H1 (cell line): ENCODE results near the gene SKOR2. TPM values are rescaled to one million over a fixed set of nuclear protein-coding genes. Genes with fewer than 3 reads are reported as not detected.

ENCODE experiments used
- CTCF ChIA-PET: fragments of 300-600 bp; sonication (Branson Sonifier 250); formaldehyde crosslinking; loops from one replicate; lab custom pipeline; 2021; ENCODE audit not compliant: partially characterized antibody; lab: Charles Lee
- POLR2A ChIA-PET: fragments of 300-600 bp; sonication (Branson Sonifier 250); formaldehyde crosslinking; loops from one replicate; lab custom pipeline; 2021; ENCODE audit warnings: inconsistent platforms; ENCODE audit not compliant: partially characterized antibody; lab: Charles Lee
- DNase-seq, 2 experiments: peaks; one replicate each; pipeline versions ENCODE4 v3.0.0 to v3.0.0-alpha.2; 2010 to 2022; ENCODE audit warnings: low spot score in 2 of 2, low read depth in 1 of 2, mixed read lengths in 1 of 2
- FAIRE-seq: peaks from 2 replicates; lab custom pipeline; 2011; peaks lifted over from hg19 to GRCh38; lab: Jason Lieb, UNC
- H2AFZ ChIP-seq: 2 replicates; pipeline ENCODE4 v1.8.1; 2012; ENCODE audit warnings: low read length, inconsistent platforms
- H2AK5ac ChIP-seq: 2 replicates; pipeline ENCODE4 v1.6.1; 2013; ENCODE audit warnings: low read depth, low read length
- H2BK120ac ChIP-seq: replicated peaks from 2 replicates; pipeline ENCODE3; 2013; ENCODE audit warnings: low read depth, low read length, inconsistent platforms
- H2BK12ac ChIP-seq: 2 replicates; pipeline ENCODE4 v1.6.1; 2013; ENCODE audit warnings: low read depth, low read length
- H2BK15ac ChIP-seq: 2 replicates; pipeline ENCODE4 v1.6.1; 2013; ENCODE audit warnings: low read length
- H2BK20ac ChIP-seq: 2 replicates; pipeline ENCODE4 v1.6.1; 2013; ENCODE audit warnings: low read length
- H2BK5ac ChIP-seq: 2 replicates; pipeline ENCODE4 v1.6.1; 2013; ENCODE audit warnings: low read depth, low read length
- H3K14ac ChIP-seq: 2 replicates; pipeline ENCODE4 v1.6.1; 2013; ENCODE audit warnings: inconsistent platforms; ENCODE audit not compliant: insufficient read length
- H3K18ac ChIP-seq: 2 replicates; pipeline ENCODE4 v1.6.1; 2013; ENCODE audit warnings: low read length; ENCODE audit errors: extremely low read depth
- H3K23ac ChIP-seq: 2 replicates; pipeline ENCODE4 v1.6.1; 2013; ENCODE audit warnings: inconsistent platforms; ENCODE audit not compliant: insufficient read length
- H3K23me2 ChIP-seq: 2 replicates; pipeline ENCODE4 v1.6.1; 2013; ENCODE audit warnings: low read depth, low read length
- H3K27ac ChIP-seq: 2 replicates; pipeline ENCODE4 v1.6.1; 2011; ENCODE audit warnings: low read depth, low read length, inconsistent platforms
- H3K27me3 ChIP-seq, 4 experiments: replicated peaks in 1 of 4; 1 replicate in 1 of 4; 2 replicates in 3 of 4; pipeline versions ENCODE4 v1.6.1 to v1.8.1; 2011 to 2013; ENCODE audit warnings: low read length in 3 of 4, mild to moderate bottlenecking in 3 of 4, inconsistent platforms in 2 of 4, mixed read lengths in 2 of 4, moderate library complexity in 1 of 4; ENCODE audit not compliant: control insufficient read depth in 3 of 4, insufficient read depth in 3 of 4; ENCODE audit errors: extremely low read depth in 1 of 4
- H3K36me3 ChIP-seq, 4 experiments: 2 replicates each; pipeline versions ENCODE4 v1.6.1 to v1.8.1; 2011 to 2013; ENCODE audit warnings: mild to moderate bottlenecking in 4 of 4, low read length in 3 of 4, moderate library complexity in 2 of 4, control low read depth in 1 of 4, inconsistent platforms in 1 of 4; ENCODE audit not compliant: insufficient read depth in 4 of 4, control insufficient read depth in 2 of 4
- H3K4ac ChIP-seq: replicated peaks from 2 replicates; pipeline ENCODE3; 2013; ENCODE audit warnings: low read length, low read depth, mixed read lengths, inconsistent platforms; ENCODE audit not compliant: insufficient read length
- H3K4me1 ChIP-seq, 4 experiments: replicated peaks in 1 of 4; 1 replicate in 1 of 4; 2 replicates in 3 of 4; pipeline versions ENCODE4 v1.6.1 to v1.8.1; 2011 to 2013; ENCODE audit warnings: low read length in 3 of 4, inconsistent platforms in 2 of 4, mixed read lengths in 1 of 4; ENCODE audit not compliant: insufficient read depth in 4 of 4, control insufficient read depth in 3 of 4
- H3K4me2 ChIP-seq, 2 experiments: 2 replicates each; pipeline versions ENCODE4 v1.6.1 to v1.8.1; 2011 to 2013; ENCODE audit warnings: low read depth in 2 of 2, low read length in 2 of 2, control low read depth in 1 of 2, inconsistent platforms in 1 of 2, mild to moderate bottlenecking in 1 of 2; ENCODE audit not compliant: insufficient read depth in 1 of 2
- H3K4me3 ChIP-seq, 4 experiments: fragments of 200-600, 300-600 bp in 1 of 4; sonication (generic), shearing (Covaris generic), sonication (Bioruptor Twin) in 1 of 4; 2 replicates each; pipeline versions ENCODE4 v1.5.1 to v1.8.1; 2011 to 2016; ENCODE audit warnings: low read length in 4 of 4, low read depth in 3 of 4, control low read depth in 2 of 4, inconsistent platforms in 2 of 4, mild to moderate bottlenecking in 2 of 4, mixed read lengths in 1 of 4, moderate library complexity in 1 of 4; ENCODE audit not compliant: insufficient read depth in 2 of 4; ENCODE audit errors: extremely low read depth in 1 of 4
- H3K56ac ChIP-seq: replicated peaks from 2 replicates; pipeline ENCODE3; 2013; ENCODE audit warnings: low read depth, mild to moderate bottlenecking, mixed read lengths, low read length, inconsistent platforms; ENCODE audit not compliant: insufficient read length
- H3K79me1 ChIP-seq: 2 replicates; pipeline ENCODE4 v1.6.1; 2013; ENCODE audit warnings: low read depth, low read length, control low read depth
- H3K79me2 ChIP-seq, 2 experiments: 2 replicates each; pipeline versions ENCODE4 v1.6.1 to v1.8.1; 2012 to 2013; ENCODE audit warnings: low read length in 2 of 2, mild to moderate bottlenecking in 2 of 2, inconsistent platforms in 1 of 2; ENCODE audit not compliant: insufficient read depth in 2 of 2, control insufficient read depth in 1 of 2
- H3K9ac ChIP-seq, 4 experiments: replicated peaks in 1 of 4; 1 replicate in 1 of 4; 2 replicates in 3 of 4; pipeline versions ENCODE4 v1.6.1 to v1.8.1; 2011 to 2013; ENCODE audit warnings: low read depth in 3 of 4, low read length in 3 of 4, control low read depth in 2 of 4, mild to moderate bottlenecking in 2 of 4, moderate library complexity in 2 of 4, inconsistent platforms in 1 of 4; ENCODE audit errors: extremely low read depth in 1 of 4
- H3K9me3 ChIP-seq, 2 experiments: 2 replicates each; pipeline versions ENCODE4 v1.6.1 to v1.8.1; 2012 to 2013; ENCODE audit warnings: mild to moderate bottlenecking in 2 of 2, moderate library complexity in 2 of 2, control low read depth in 1 of 2, inconsistent platforms in 1 of 2, low read depth in 1 of 2, low read length in 1 of 2, mixed read lengths in 1 of 2; ENCODE audit not compliant: insufficient read depth in 2 of 2
- H4K20me1 ChIP-seq, 2 experiments: replicated peaks in 1 of 2; 2 replicates each; pipeline versions ENCODE3 to v1.8.1; 2011 to 2013; ENCODE audit warnings: inconsistent platforms in 2 of 2, low read length in 2 of 2, mild to moderate bottlenecking in 1 of 2; ENCODE audit not compliant: insufficient read depth in 2 of 2, control insufficient read depth in 1 of 2
- H4K5ac ChIP-seq: 2 replicates; pipeline ENCODE4 v1.6.1; 2013; ENCODE audit warnings: low read length, low read depth, mixed read lengths, inconsistent platforms; ENCODE audit not compliant: insufficient read length
- H4K8ac ChIP-seq: 2 replicates; pipeline ENCODE4 v1.8.0; 2013; ENCODE audit warnings: mild to moderate bottlenecking, moderate library complexity, low read length, inconsistent platforms; ENCODE audit not compliant: insufficient read depth; ENCODE audit errors: extremely low read depth
- H4K91ac ChIP-seq: replicated peaks from 2 replicates; pipeline ENCODE3; 2013; ENCODE audit warnings: low read length, mixed read lengths, inconsistent platforms; ENCODE audit not compliant: insufficient read length
- CHD2 ChIP-seq: IDR thresholded peaks from 2 replicates; pipeline ENCODE4 v1.6.1; 2012; ENCODE audit warnings: low read length, improper control_type of control experiment
- EP300 ChIP-seq, 2 experiments: IDR thresholded peaks; 1 replicate in 1 of 2; 2 replicates in 1 of 2; pipeline ENCODE4 v1.6.1; 2011 to 2012; ENCODE audit warnings: low read depth in 2 of 2, low read length in 2 of 2, mild to moderate bottlenecking in 2 of 2, borderline replicate concordance in 1 of 2, inconsistent platforms in 1 of 2, moderate library complexity in 1 of 2
- GABPA ChIP-seq: IDR thresholded peaks from 2 replicates; pipeline ENCODE4 v1.6.1; 2011; ENCODE audit warnings: mild to moderate bottlenecking, low read length, moderate library complexity, borderline replicate concordance; ENCODE audit not compliant: insufficient read depth
- KDM5A ChIP-seq: fragments of 200-600 bp; IDR thresholded peaks from 2 replicates; pipeline ENCODE4 v1.7.1; 2012; ENCODE audit warnings: mild to moderate bottlenecking, low read length, inconsistent platforms, mixed read lengths
- MAX ChIP-seq: IDR thresholded peaks from 2 replicates; pipeline ENCODE4 v1.6.1; 2012; ENCODE audit warnings: inconsistent platforms
- WGBS, 2 experiments: shearing (Covaris generic) in 1 of 2; methylation state at CpG; one replicate each; pipeline versions ENCODE4 v1.1.6 to v1.1.7; 2013 to 2015; ENCODE audit warnings: low lambda C conversion rate in 2 of 2, mixed read lengths in 2 of 2, inconsistent platforms in 1 of 2, low coverage in 1 of 2, missing lambda C conversion rate in 1 of 2; ENCODE audit not compliant: insufficient replicate concordance in 2 of 2, insufficient coverage in 1 of 2, insufficient read length in 1 of 2; ENCODE audit errors: extremely low coverage in 1 of 2, missing lambda C conversion rate in 1 of 2; 5-methylcytosine and 5-hydroxymethylcytosine counted together
- polyA plus RNA-seq, 7 experiments: library from polyadenylated mRNA; depleted of rRNA in 3 of 7; stranded (reverse) in 5 of 7; unstranded in 2 of 7; fragments of >200 nt in 5 of 7; fragments of 200-250 nt in 2 of 7; gene quantifications; 1 replicate in 5 of 7; 2 replicates in 1 of 7; 4 replicates in 1 of 7; pipeline versions ENCODE4 v1.2.1 to v1.2.3, GENCODE V29; 2011 to 2013; ENCODE audit warnings: missing spikeins in 2 of 7, mixed read lengths in 2 of 7
- total RNA-seq: library from RNA; stranded (reverse); fragmentation: NEBNext Ultra II Directional; extraction: Animal tissue kit (Norgen Biotek cat#: 25700); gene quantifications from 2 replicates; pipeline ENCODE4 v1.2.1, GENCODE V29; 2021

Gene SKOR2
- total and polyA plus RNA-seq, 2 of the 8 experiments (the other 6 are each of a cell fraction or from before 2014, with no cell fraction given): 0.05 to 0.11 TPM

- H3K4ac ChIP-seq: no peak overlapping the region
- no peak overlapping the region for H2BK120ac ChIP-seq
- H3K18ac ChIP-seq: no peak overlapping the region
- no peak overlapping the region for H3K27ac ChIP-seq
- no peak overlapping the region for H3K56ac ChIP-seq
- H3K4me1 ChIP-seq: peaks cover 0 to 2% (median 0%) of the 10 kb centered on the region in 4 experiments; a peak in 2 of 7 replicates
- H3K27me3 ChIP-seq: no peaks in the 10 kb centered on the region
- H3K9me3 ChIP-seq: no peaks in the 10 kb centered on the region
- H4K5ac ChIP-seq: no peak overlapping the region
- H3K79me2 ChIP-seq: no peaks in the 10 kb centered on the region
- H2BK12ac ChIP-seq: 0 out of 2 replicates have a peak overlapping the region, but pooled peaks have one; percentile 0
- WGBS, 2 experiments: 90% methylated on average over 4 of the region's 4 CpGs; no CpG with 5 or more reads in 1 of the 2 experiments
- H3K4me3 ChIP-seq: no peak overlapping the region
- H3K23me2 ChIP-seq: no peaks in the 10 kb centered on the region
- H3K23ac ChIP-seq: no peak overlapping the region
- no peak overlapping the region for H2BK5ac ChIP-seq
- H3K79me1 ChIP-seq: no peaks in the 10 kb centered on the region
- POLR2A ChIA-PET: no interaction called here
- no peak overlapping the region for H3K4me2 ChIP-seq
- no peak for FAIRE-seq
- no peak overlapping the region for H2AK5ac ChIP-seq
- CTCF ChIA-PET: interaction anchor here (1.0 to 3.6 kb wide), 4 partner anchors 12 to 161 kb away, joined by 3 to 19 read pairs (median 6); no protein-coding TSS in a partner anchor
- no peak overlapping the region for H3K9ac ChIP-seq
- H4K20me1 ChIP-seq: no peaks in the 10 kb centered on the region
- no peak overlapping the region for H2AFZ ChIP-seq
- no peak overlapping the region for H2BK20ac ChIP-seq
- TF ChIP-seq KDM5A (no peak), GABPA (no peak), MAX (no peak), EP300 (IDR thresholded peaks at IDR 0.05; ENCODE audit: borderline replicate concordance in 1 of 2, low read depth in 2 of 2, low read length in 2 of 2) (no peak), CHD2 (no peak)
- no peaks in the 10 kb centered on the region for H3K36me3 ChIP-seq
- no peak for DNase-seq
- H4K91ac ChIP-seq: no peak overlapping the region
- no peak overlapping the region for H3K14ac ChIP-seq
- no peak overlapping the region for H2BK15ac ChIP-seq
- no peak overlapping the region for H4K8ac ChIP-seq
Measured at GRCh38 chr18:47235096-47235495, 16.4 kb downstream of the SKOR2 start.
